ENCODE data around the gene ATP2A3. TPM values are rescaled to one million over a fixed set of nuclear protein-coding genes. Genes with fewer than 3 reads are reported as not detected.

Gene ATP2A3
- total RNA-seq, 1 experiment from 2014 or later: 101 TPM

DNA sequence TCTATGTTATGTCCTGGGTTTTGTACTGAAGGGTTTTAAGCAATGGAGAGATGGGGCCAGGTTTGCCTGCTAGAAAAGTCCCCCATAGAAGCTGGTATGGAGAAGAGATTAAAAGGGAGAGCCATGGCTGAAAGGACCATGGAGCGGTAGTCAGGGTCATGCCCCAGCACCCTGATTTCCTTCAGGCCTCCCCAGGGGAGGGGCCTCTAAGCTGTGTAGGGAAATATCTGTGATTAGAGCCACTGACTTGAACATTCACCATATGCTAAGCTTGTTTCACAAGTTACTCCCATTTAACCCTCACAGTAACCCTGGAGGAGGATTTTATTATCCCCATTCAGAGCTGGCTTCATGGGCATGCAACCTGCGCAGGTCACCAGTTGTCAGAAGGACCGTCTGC lies 3.8 kb upstream of the ATP2A3 start:
- peaks cover 3% of the 10 kb centered on the region; the same call in 1 of the 2 replicates for H3K36me3 ChIP-seq (ENCODE audit: insufficient read depth, low read length)
- peak overlapping the region; percentile 47 for H3K9ac ChIP-seq (ENCODE audit: low read length)
- peak overlapping the region; percentile 45 for H3K4me3 ChIP-seq (ENCODE audit: low read length)
- peaks cover 70% of the 10 kb centered on the region for H3K4me1 ChIP-seq (ENCODE audit: low read length)
- H4K20me1 ChIP-seq (ENCODE audit: insufficient read depth, low read depth, low read length): 0 out of 2 replicates have a peak, but pooled peaks cover 3% of the 10 kb centered on the region
- H3K27me3 ChIP-seq (ENCODE audit: low read length): no peaks in the 10 kb centered on the region
- no peaks in the 10 kb centered on the region for H3K9me2 ChIP-seq (replicated peaks; ENCODE audit: insufficient read depth, low read length)
- H2AFZ ChIP-seq (ENCODE audit: low read length): 0 out of 2 replicates have a peak overlapping the region, but pooled peaks have one; percentile 17
- H3K9me3 ChIP-seq (ENCODE audit: low read length): no peaks in the 10 kb centered on the region
- peak overlapping the region; percentile 99 for H3K27ac ChIP-seq (ENCODE audit: low read length)
- H3K4me2 ChIP-seq (ENCODE audit: low read depth, low read length, poor library complexity, severe bottlenecking): peak overlapping the region; percentile 80
- peaks cover 4% of the 10 kb centered on the region for H3K79me2 ChIP-seq (ENCODE audit: low read length)
- DNase-seq: peak; percentile 91

- Histone ChIP-seq H3K36me3 (ENCODE audit: insufficient read depth, low read length) (peaks cover 6% of the 10 kb centered on the region; the same call in 1 of the 2 replicates), H3K4me2 (ENCODE audit: low read depth, low read length, poor library complexity, severe bottlenecking) (peak overlapping the region; percentile 80), H3K9me3 (ENCODE audit: low read length) (no peaks in the 10 kb centered on the region), H4K20me1 (ENCODE audit: insufficient read depth, low read depth, low read length) (0 out of 2 replicates have a peak, but pooled peaks cover 3% of the 10 kb centered on the region), H2AFZ (ENCODE audit: low read length) (no peak overlapping the region), H3K9me2 (replicated peaks; ENCODE audit: insufficient read depth, low read length) (no peaks in the 10 kb centered on the region), H3K4me3 (ENCODE audit: low read length) (peak overlapping the region; percentile 50), H3K27ac (ENCODE audit: low read length) (peak overlapping the region; percentile 99), H3K4me1 (ENCODE audit: low read length) (peaks cover 72% of the 10 kb centered on the region), H3K9ac (ENCODE audit: low read length) (peak overlapping the region; percentile 70), H3K27me3 (ENCODE audit: low read length) (no peaks in the 10 kb centered on the region), H3K79me2 (ENCODE audit: low read length) (peaks cover 15% of the 10 kb centered on the region)
- peak; percentile 90 for DNase-seq
Observed at GRCh38 chr17:3966720-3967363, 2.6 kb upstream of the ATP2A3 start.

DNA sequence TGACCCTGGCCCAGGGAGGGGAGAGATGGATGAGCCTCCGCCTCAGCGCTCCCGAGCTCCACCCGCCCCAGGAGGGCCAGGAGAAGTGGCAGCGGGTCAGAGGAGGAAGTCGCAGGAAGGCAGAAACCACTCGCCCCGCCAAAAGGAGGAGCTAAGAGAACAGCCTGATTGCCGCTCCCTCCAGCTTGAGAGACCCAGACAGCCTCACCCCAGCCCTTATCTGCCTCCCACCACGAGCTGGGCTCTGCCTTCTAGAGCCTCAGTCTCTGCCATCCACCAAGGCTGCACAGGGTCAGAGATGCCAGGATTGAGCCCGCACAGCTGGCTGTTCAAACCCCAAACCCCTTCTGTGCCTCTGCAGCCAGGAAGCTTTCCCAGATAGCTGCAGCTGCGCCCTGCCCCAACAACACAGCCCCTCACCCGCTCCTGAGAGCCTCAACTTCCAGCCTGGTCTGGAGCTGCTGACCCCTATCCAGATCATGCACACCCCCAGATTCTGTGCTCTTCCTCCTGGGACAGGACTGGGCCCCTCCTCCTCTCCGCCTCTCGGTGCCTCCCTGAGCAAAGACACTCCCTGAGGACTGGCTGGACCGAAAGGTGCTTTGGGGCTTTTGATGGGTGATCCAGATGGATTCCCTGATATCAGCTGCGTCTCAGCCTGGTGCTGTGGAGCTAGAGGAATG lies 1.0 kb upstream of the ATP2A3 start:
- Histone ChIP-seq H3K27me3 (ENCODE audit: low read length) (no peaks in the 10 kb centered on the region), H3K9me2 (replicated peaks; ENCODE audit: insufficient read depth, low read length) (no peaks in the 10 kb centered on the region), H3K9ac (ENCODE audit: low read length) (peak overlapping the region; percentile 95), H4K20me1 (ENCODE audit: insufficient read depth, low read depth, low read length) (peaks cover 9% of the 10 kb centered on the region), H3K4me2 (ENCODE audit: low read depth, low read length, poor library complexity, severe bottlenecking) (peak overlapping the region; percentile 96), H3K4me3 (ENCODE audit: low read length) (peak overlapping the region; percentile 91), H3K4me1 (ENCODE audit: low read length) (peaks cover 84% of the 10 kb centered on the region), H3K27ac (ENCODE audit: low read length) (peak overlapping the region; percentile 99), H3K9me3 (ENCODE audit: low read length) (no peaks in the 10 kb centered on the region), H3K36me3 (ENCODE audit: insufficient read depth, low read length) (peaks cover 15% of the 10 kb centered on the region), H3K79me2 (ENCODE audit: low read length) (peaks cover 29% of the 10 kb centered on the region), H2AFZ (ENCODE audit: low read length) (no peak overlapping the region)
- peak; percentile 96 for DNase-seq

GRCh38 chr17:3963237-3964201 lies 718 bp downstream of the ATP2A3 start:
- Histone ChIP-seq H4K20me1 (ENCODE audit: insufficient read depth, low read depth, low read length) (peaks cover 22% of the 10 kb centered on the region), H2AFZ (ENCODE audit: low read length) (no peak overlapping the region), H3K9me3 (ENCODE audit: low read length) (no peaks in the 10 kb centered on the region), H3K27me3 (ENCODE audit: low read length) (no peaks in the 10 kb centered on the region), H3K4me1 (ENCODE audit: low read length) (peaks cover 81% of the 10 kb centered on the region), H3K79me2 (ENCODE audit: low read length) (peaks cover 43% of the 10 kb centered on the region), H3K4me3 (ENCODE audit: low read length) (peak overlapping the region; percentile 91), H3K9me2 (replicated peaks; ENCODE audit: insufficient read depth, low read length) (no peaks in the 10 kb centered on the region), H3K4me2 (ENCODE audit: low read depth, low read length, poor library complexity, severe bottlenecking) (peak overlapping the region; percentile 96), H3K27ac (ENCODE audit: low read length) (peak overlapping the region; percentile 99), H3K9ac (ENCODE audit: low read length) (peak overlapping the region; percentile 95), H3K36me3 (ENCODE audit: insufficient read depth, low read length) (peaks cover 23% of the 10 kb centered on the region)
- DNase-seq: peak; percentile 98

GRCh38 chr17:3962965-3963236 lies 1.3 kb downstream of the ATP2A3 start:
- H3K9ac ChIP-seq (ENCODE audit: low read length): peak overlapping the region; percentile 95
- H2AFZ ChIP-seq (ENCODE audit: low read length): no peak overlapping the region
- peak overlapping the region; percentile 91 for H3K4me3 ChIP-seq (ENCODE audit: low read length)
- no peaks in the 10 kb centered on the region for H3K27me3 ChIP-seq (ENCODE audit: low read length)
- peak overlapping the region; percentile 99 for H3K27ac ChIP-seq (ENCODE audit: low read length)
- H3K9me2 ChIP-seq (replicated peaks; ENCODE audit: insufficient read depth, low read length): no peaks in the 10 kb centered on the region
- peaks cover 81% of the 10 kb centered on the region for H3K4me1 ChIP-seq (ENCODE audit: low read length)
- DNase-seq: no peak
- peak overlapping the region; percentile 96 for H3K4me2 ChIP-seq (ENCODE audit: low read depth, low read length, poor library complexity, severe bottlenecking)
- no peaks in the 10 kb centered on the region for H3K9me3 ChIP-seq (ENCODE audit: low read length)
- peaks cover 49% of the 10 kb centered on the region for H3K79me2 ChIP-seq (ENCODE audit: low read length)
- peaks cover 28% of the 10 kb centered on the region for H3K36me3 ChIP-seq (ENCODE audit: insufficient read depth, low read length)
- H4K20me1 ChIP-seq (ENCODE audit: insufficient read depth, low read depth, low read length): peaks cover 27% of the 10 kb centered on the region

DNA sequence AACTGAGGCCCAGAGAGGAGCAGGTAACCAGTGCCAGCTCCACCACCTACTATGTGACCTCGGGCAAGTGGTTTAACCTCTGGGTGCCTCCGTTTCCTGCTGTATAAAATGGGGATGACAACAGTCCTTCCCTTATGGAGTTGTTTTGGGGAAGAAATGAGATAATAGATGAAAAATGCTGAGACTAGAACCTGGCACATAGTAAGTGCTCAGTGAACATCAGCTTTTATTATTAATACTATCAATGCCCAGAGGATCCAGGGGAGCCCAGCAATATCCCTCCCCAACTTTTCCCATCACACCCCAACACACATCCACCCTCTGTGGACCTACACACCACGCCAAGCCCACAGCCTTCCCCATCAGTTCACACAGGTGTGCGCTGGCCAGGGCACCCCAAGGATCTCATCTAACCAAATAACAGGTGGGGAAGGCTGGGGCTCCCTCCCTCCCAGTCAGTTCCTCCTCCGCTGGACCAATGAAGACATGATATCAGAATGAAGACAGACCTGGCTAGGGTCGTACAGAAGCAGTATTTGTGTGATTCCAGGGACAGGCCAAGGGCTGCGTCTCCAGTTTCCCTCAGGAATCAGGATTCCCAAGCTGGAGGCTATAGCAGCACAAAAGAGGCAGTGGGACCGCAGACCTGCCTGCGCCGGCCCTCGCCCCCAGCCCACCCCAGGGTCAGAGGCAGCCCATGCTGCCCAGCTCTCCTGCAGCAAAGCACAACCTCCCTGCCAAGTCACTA lies 1.8 kb downstream of the ATP2A3 start:
- H3K9me2 ChIP-seq (replicated peaks; ENCODE audit: insufficient read depth, low read length): no peaks in the 10 kb centered on the region
- peaks cover 81% of the 10 kb centered on the region for H3K4me1 ChIP-seq (ENCODE audit: low read length)
- H3K79me2 ChIP-seq (ENCODE audit: low read length): peaks cover 54% of the 10 kb centered on the region
- peak overlapping the region; percentile 96 for H3K4me2 ChIP-seq (ENCODE audit: low read depth, low read length, poor library complexity, severe bottlenecking)
- H3K27me3 ChIP-seq (ENCODE audit: low read length): no peaks in the 10 kb centered on the region
- H3K36me3 ChIP-seq (ENCODE audit: insufficient read depth, low read length): peaks cover 31% of the 10 kb centered on the region
- peaks cover 32% of the 10 kb centered on the region for H4K20me1 ChIP-seq (ENCODE audit: insufficient read depth, low read depth, low read length)
- peak overlapping the region; percentile 99 for H3K27ac ChIP-seq (ENCODE audit: low read length)
- peak overlapping the region; percentile 95 for H3K9ac ChIP-seq (ENCODE audit: low read length)
- peak overlapping the region; percentile 91 for H3K4me3 ChIP-seq (ENCODE audit: low read length)
- H3K9me3 ChIP-seq (ENCODE audit: low read length): no peaks in the 10 kb centered on the region
- no peak overlapping the region for H2AFZ ChIP-seq (ENCODE audit: low read length)
- DNase-seq: peak; percentile 84

GRCh38 chr17:3961564-3962047 lies 2.6 kb downstream of the ATP2A3 start:
- Histone ChIP-seq H3K9ac (ENCODE audit: low read length) (peak overlapping the region; percentile 95), H4K20me1 (ENCODE audit: insufficient read depth, low read depth, low read length) (peaks cover 40% of the 10 kb centered on the region), H3K9me3 (ENCODE audit: low read length) (no peaks in the 10 kb centered on the region), H3K79me2 (ENCODE audit: low read length) (peaks cover 62% of the 10 kb centered on the region), H3K27ac (ENCODE audit: low read length) (peak overlapping the region; percentile 99), H3K4me1 (ENCODE audit: low read length) (peaks cover 81% of the 10 kb centered on the region), H3K4me2 (ENCODE audit: low read depth, low read length, poor library complexity, severe bottlenecking) (peak overlapping the region; percentile 96), H3K27me3 (ENCODE audit: low read length) (no peaks in the 10 kb centered on the region), H3K4me3 (ENCODE audit: low read length) (peak overlapping the region; percentile 91), H3K9me2 (replicated peaks; ENCODE audit: insufficient read depth, low read length) (no peaks in the 10 kb centered on the region), H2AFZ (ENCODE audit: low read length) (no peak overlapping the region), H3K36me3 (ENCODE audit: insufficient read depth, low read length) (peaks cover 39% of the 10 kb centered on the region)
- DNase-seq: peak; percentile 97

Data from Karpas-422 (cell line).